HG03354 (cell line): ENCODE results near the gene CCDC87.
"Not testable (repeated sequence)": the region's sequence is repeated elsewhere in the genome, so short reads cannot be mapped to it uniquely, and the experiment has no call there.

Experiments used
- ATAC-seq: cut with Tn5 transposase; IDR thresholded peaks from one replicate; pipeline ENCODE4 v1.9.1; 2021; ENCODE audit warnings: mild to moderate bottlenecking; ENCODE audit not compliant: unreplicated experiment, poor library complexity, severe bottlenecking

The CCDC87 gene

GRCh38 chr11:66586136-66586535 is 6.7 kb downstream of the CCDC87 start:
- ATAC-seq: no peak

- ATAC-seq: not testable (repeated sequence)
Measured at GRCh38 chr11:66585447-66585846, 7.4 kb downstream of the CCDC87 start.

DNA sequence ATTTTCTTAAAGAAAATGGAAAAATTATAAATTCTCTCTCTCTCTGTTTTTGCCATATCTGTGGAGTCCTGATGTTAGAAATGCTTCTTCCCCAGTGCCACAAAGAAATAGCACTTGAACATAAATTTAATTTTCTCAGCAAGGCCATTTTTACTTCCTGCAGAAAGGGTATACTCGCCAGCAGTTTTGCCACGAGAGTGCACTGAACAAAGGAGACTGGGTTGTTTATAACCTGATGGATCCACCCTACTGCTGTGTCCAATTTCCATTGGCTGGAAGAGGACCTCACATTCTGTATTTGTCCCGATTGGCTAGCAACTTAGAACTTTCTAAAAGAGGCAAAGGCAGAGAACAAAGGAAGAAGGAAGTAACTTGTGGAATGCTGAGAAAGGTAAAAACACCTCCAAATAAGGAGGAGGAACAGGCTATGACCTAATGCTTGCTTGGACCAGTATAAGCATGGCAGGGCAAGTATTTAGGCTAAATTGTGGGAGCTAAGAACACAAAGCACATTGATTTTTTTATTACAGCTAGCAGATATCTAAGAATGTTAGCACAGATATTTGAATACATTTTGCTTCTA is 10.2 kb downstream of the CCDC87 start:
- ATAC-seq: not testable (repeated sequence)

DNA sequence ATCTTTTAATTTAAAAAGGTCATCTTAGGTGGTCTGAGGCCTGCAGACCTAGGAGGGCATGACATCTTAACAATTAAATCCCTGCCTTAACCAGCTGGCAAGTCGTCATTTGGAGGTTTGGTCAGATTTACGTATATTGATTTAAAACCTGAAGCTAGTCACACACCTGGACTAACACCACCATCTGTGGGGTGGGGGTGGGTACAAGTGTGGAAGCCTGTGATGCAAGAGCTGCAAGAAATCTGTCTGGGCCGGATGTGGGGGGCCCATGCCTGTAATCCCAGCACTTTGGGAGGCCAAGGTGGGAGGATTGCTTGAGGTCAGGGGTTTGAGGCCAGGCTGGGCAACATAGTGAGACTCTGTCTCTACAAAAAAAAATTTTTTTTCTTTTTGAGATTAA is 11.6 kb downstream of the CCDC87 start:
- ATAC-seq: no peak

- ATAC-seq: no peak
Measured at GRCh38 chr11:66580803-66581202, 12.1 kb downstream of the CCDC87 start.

- ATAC-seq: no peak
Measured at GRCh38 chr11:66579017-66579606, 13.8 kb downstream of the CCDC87 start.

DNA sequence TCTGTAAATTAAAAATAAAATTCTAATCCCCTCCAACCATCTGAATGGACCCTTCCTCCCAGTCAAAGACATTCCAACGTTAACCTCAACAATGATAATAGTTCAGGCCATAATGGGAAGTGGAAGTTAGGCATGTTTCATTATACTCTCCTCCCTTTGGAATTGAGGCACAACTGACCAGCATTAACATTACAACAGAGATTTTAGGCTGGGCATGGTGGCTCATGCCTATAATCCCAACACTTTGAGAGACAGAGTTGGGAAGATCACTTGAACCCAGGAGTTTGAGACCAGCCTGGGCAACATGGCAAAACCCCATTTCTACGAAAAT is 22.0 kb downstream of the CCDC87 start:
- ATAC-seq: no peak

- no peak for ATAC-seq
Measured at GRCh38 chr11:66570079-66570849, 22.6 kb downstream of the CCDC87 start.

- no peak for ATAC-seq
Measured at GRCh38 chr11:66569076-66569475, 23.8 kb downstream of the CCDC87 start.

GRCh38 chr11:66568124-66568916 is 24.5 kb downstream of the CCDC87 start, which contains the start of gene CTSF:
TSS of gene CTSF (minus strand) at chr11:66568606. CDS start at chr11:66568486, 120 bp downstream.
- ATAC-seq: no peak

DNA sequence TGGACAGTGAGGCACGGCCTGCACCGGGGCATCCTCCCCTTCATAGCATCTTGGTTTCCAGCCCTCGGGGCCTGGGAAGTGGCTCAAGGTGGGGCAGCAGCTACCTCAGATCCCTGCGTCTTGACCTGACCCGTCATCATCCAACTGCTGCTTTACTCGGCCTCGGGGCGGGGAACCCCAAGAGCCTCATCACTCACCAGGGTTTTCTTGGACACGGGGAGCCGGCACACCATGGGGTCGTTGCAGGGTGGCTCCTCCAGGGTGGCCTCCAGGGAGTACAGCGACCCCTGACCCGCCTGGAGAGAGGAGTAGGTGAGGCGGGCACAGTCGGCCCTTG is 25.1 kb downstream of the CCDC87 start:
- ATAC-seq: no peak

GRCh38 chr11:66566221-66566620 is 26.6 kb downstream of the CCDC87 start:
- no peak for ATAC-seq

- no peak for ATAC-seq
Measured at GRCh38 chr11:66564984-66565383, 27.9 kb downstream of the CCDC87 start.

- ATAC-seq: no peak
Measured at GRCh38 chr11:66564538-66564937, 28.3 kb downstream of the CCDC87 start.

DNA sequence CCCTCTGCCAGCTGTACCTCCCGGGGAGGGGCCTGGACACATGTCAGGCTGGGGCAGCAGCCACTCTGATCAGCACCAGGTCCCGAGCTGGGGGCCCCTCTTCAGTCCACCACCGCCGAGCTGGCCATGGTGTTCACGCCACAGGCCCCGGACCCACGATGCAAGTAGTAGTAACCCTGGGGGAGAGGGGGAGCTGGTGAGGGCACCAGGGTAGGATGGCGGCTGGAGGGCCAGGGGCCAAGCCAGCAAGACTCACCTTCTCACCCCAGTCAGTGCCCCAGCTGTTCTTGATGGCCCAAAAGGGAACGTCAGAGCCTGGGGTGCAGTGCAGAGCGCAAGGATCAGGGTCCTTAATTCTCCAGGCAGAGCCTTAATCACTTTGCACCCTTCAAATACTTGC is 29.0 kb downstream of the CCDC87 start:
- no peak for ATAC-seq

DNA sequence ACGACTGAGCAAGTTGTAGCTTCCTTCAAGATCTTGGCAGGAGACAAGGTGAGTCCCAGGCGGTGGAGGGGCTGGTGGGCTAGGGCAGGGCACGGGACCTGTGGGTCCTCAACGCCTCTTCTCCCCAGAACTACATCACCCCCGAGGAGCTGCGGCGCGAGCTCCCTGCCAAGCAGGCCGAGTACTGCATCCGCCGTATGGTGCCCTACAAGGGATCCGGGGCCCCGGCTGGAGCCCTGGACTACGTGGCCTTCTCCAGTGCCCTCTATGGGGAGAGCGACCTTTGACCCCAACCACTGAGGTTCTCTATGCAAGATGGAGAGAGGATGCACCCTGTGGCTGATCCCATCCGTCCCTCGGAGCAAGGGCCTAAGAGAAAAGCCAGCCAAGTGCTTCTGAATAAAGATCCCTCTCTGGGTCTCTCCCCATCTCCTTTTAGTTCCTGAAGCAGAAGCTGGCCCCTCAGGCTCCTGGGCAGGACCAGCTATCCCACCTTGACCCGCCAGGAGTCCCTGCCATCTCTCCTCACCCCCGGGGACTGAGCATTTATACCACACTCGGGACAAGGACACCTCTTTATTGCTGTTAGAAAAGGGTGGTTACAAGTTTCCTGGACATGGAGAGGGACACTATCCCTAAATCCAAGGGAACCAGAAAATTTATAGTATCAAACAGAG is 29.8 kb downstream of the CCDC87 start:
- no peak for ATAC-seq

- ATAC-seq: no peak
Measured at GRCh38 chr11:66562275-66562674, 30.6 kb downstream of the CCDC87 start.

DNA sequence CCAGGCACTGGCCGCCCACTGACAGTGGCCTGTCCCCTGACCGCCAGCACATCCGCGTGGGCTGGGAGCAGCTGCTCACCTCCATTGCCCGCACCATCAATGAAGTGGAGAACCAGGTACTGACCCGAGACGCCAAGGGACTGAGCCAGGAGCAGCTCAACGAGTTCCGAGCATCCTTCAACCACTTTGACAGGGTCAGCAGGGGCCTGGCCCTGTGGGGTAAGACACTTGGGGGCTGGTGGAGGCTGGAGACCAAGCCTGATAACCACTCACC is 31.0 kb downstream of the CCDC87 start:
- ATAC-seq: no peak

GRCh38 chr11:66561178-66561974 is 31.5 kb downstream of the CCDC87 start:
- ATAC-seq: no peak
